Tibial artery (tissue), 4 donors: ENCODE results near the gene ATP13A3.

Experiments used
- DNase-seq, 2 donors: peaks; one replicate each; pipeline ENCODE4 v3.0.0-alpha.2; 2019
- H3K27ac ChIP-seq, 2 donors: fragments of 200-600 bp; sonication (generic) in 1 of 2; 1 replicate in 1 of 2; 2 replicates in 1 of 2; pipeline ENCODE4 v1.5.1; 2018 to 2019; ENCODE audit warnings: mild to moderate bottlenecking in 1 of 2
- H3K27me3 ChIP-seq, 2 donors: fragments of 200-600 bp; sonication (generic) in 1 of 2; one replicate each; pipeline versions ENCODE4 v1.5.1 to v1.6.0; 2016 to 2019
- H3K36me3 ChIP-seq, 3 donors: fragments of 200-600 bp; sonication (generic) in 2 of 3; one replicate each; pipeline ENCODE4 v1.5.1; 2016 to 2019; ENCODE audit warnings: mild to moderate bottlenecking in 2 of 3
- H3K4me1 ChIP-seq, 4 donors: fragments of 200-600 bp; sonication (generic) in 2 of 4; 1 replicate in 3 of 4; 2 replicates in 1 of 4; pipeline ENCODE4 v1.5.1; 2016 to 2019
- H3K4me3 ChIP-seq, 2 donors: fragments of 200-600 bp; sonication (generic) in 1 of 2; 1 replicate in 1 of 2; 2 replicates in 1 of 2; pipeline ENCODE4 v1.5.1; 2018 to 2019; ENCODE audit warnings: mild to moderate bottlenecking in 2 of 2
- H3K9me3 ChIP-seq, 3 donors: fragments of 200-600 bp; sonication (generic) in 1 of 3; one replicate each; pipeline ENCODE4 v1.5.1; 2016 to 2019
- intact Hi-C: fragments of 100-400 bp; cut with DNase I; formaldehyde crosslinking; loops from one replicate; pipeline ENCODE4 v1.15.0; 2023; ENCODE audit warnings: low total_unique reads
- TF ChIP-seq, protein P1 (sequence below), 2 experiments: fragments of 200-600 bp in 1 of 2; fragments of 450-650 bp in 1 of 2; IDR thresholded peaks; one replicate each; pipeline ENCODE4 v1.5.1; 2017 to 2019; ENCODE audit warnings: antibody characterized with exemption in 2 of 2, mild to moderate bottlenecking in 1 of 2, moderate library complexity in 1 of 2

ATP13A3 gene

DNA sequence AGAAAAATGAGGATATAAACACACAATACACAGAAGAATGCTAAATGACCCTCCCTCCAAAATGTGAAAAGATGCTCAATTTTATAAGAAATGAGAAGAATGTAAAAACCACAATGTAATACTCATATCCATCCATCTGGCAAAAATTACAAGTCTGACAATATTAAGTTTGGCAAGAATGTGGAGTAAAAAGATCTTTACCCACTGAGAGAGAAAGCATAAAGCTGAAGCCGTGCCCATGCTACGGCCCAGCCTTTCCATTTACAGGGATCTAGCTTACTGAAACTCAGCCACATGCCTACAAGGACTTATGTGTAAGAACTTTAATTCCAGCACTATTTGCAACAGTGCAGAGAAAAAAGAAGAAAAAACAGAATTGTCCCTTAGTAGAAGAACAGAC lies 42.9 kb downstream of the ATP13A3 start:
- intact Hi-C loops = no loop called here
- Histone ChIP-seq H3K4me3 (no peak overlapping the region), H3K36me3 (peaks cover 63 to 77% (median 67%) of the 10 kb centered on the region in 3 donors), H3K9me3 (no peaks in the 10 kb centered on the region), H3K27me3 (no peaks in the 10 kb centered on the region), H3K4me1 (no peaks in the 10 kb centered on the region), H3K27ac (no peak overlapping the region)
- TF ChIP-seq, protein P1, sequence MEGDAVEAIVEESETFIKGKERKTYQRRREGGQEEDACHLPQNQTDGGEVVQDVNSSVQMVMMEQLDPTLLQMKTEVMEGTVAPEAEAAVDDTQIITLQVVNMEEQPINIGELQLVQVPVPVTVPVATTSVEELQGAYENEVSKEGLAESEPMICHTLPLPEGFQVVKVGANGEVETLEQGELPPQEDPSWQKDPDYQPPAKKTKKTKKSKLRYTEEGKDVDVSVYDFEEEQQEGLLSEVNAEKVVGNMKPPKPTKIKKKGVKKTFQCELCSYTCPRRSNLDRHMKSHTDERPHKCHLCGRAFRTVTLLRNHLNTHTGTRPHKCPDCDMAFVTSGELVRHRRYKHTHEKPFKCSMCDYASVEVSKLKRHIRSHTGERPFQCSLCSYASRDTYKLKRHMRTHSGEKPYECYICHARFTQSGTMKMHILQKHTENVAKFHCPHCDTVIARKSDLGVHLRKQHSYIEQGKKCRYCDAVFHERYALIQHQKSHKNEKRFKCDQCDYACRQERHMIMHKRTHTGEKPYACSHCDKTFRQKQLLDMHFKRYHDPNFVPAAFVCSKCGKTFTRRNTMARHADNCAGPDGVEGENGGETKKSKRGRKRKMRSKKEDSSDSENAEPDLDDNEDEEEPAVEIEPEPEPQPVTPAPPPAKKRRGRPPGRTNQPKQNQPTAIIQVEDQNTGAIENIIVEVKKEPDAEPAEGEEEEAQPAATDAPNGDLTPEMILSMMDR (IDR thresholded peaks at IDR 0.05) = no peak
- DNase-seq = no peak

DNA sequence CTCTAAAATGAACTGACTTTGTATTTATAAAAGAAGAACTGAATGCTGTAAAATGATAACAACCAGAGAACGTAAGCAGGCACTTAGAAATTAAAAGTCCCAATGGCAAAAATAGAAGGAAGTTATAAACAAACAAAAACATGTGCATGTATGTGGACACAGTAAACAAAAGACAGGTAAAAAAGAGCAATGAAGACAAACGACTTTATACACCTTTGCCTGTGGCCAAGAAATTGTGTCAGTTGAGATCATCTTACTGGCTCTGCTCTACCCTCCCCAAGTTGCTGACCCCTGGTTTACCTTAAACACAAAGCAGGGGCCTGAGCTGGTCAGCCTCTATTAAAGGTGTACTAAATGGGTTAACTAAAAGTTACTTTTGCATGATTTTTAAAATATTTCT lies 46.0 kb downstream of the ATP13A3 start:
- DNase-seq = no peak
- H3K36me3 ChIP-seq = peaks cover 67 to 78% (median 69%) of the 10 kb centered on the region in 3 donors
- H3K27ac ChIP-seq = no peak overlapping the region

GRCh38 chr3:194439881-194440550 lies 46.8 kb downstream of the ATP13A3 start:
- H3K4me1 ChIP-seq = no peaks in the 10 kb centered on the region
- H3K9me3 ChIP-seq = no peaks in the 10 kb centered on the region
- H3K4me3 ChIP-seq = no peak overlapping the region
- no peak for DNase-seq
- peaks cover 68 to 83% (median 69%) of the 10 kb centered on the region in 3 donors for H3K36me3 ChIP-seq
- intact Hi-C loops = no loop called here
- no peaks in the 10 kb centered on the region for H3K27me3 ChIP-seq
- TF ChIP-seq, protein P1 (IDR thresholded peaks at IDR 0.05) = no peak
- H3K27ac ChIP-seq = no peak overlapping the region

More for the DNA sequence above, 46.0 kb downstream of the ATP13A3 start:
- Histone ChIP-seq H3K4me1 (no peaks in the 10 kb centered on the region), H3K9me3 (no peaks in the 10 kb centered on the region), H3K4me3 (no peak overlapping the region), H3K27me3 (no peaks in the 10 kb centered on the region)
- TF ChIP-seq, protein P1 (IDR thresholded peaks at IDR 0.05) = no peak
- intact Hi-C loops = no loop called here

- intact Hi-C loops = no loop called here
- no peak overlapping the region for H3K27ac ChIP-seq
- H3K36me3 ChIP-seq = peaks cover 85 to 95% (median 85%) of the 10 kb centered on the region in 3 donors
- H3K27me3 ChIP-seq = no peaks in the 10 kb centered on the region
- TF ChIP-seq, protein P1 (IDR thresholded peaks at IDR 0.05) = no peak
- no peaks in the 10 kb centered on the region for H3K4me1 ChIP-seq
- H3K4me3 ChIP-seq = no peak overlapping the region
- no peak for DNase-seq
- H3K9me3 ChIP-seq = no peaks in the 10 kb centered on the region
These were observed 52.3 kb downstream of the ATP13A3 start for GRCh38 chr3:194434503-194434902.

- H3K4me3 ChIP-seq = no peak overlapping the region
- H3K9me3 ChIP-seq = no peaks in the 10 kb centered on the region
- no peaks in the 10 kb centered on the region for H3K27me3 ChIP-seq
- intact Hi-C loops = no loop called here
- TF ChIP-seq, protein P1 (IDR thresholded peaks at IDR 0.05) = no peak
- no peaks in the 10 kb centered on the region for H3K4me1 ChIP-seq
- peaks cover 83 to 87% (median 87%) of the 10 kb centered on the region in 3 donors for H3K36me3 ChIP-seq
- no peak overlapping the region for H3K27ac ChIP-seq
- DNase-seq = no peak
These were observed 55.2 kb downstream of the ATP13A3 start for GRCh38 chr3:194431554-194431953.
